LNCAP (cell line): Measurements from ENCODE around the gene SH3RF2.

Source experiments
- TF ChIP-seq, protein P1 (sequence below): fragments of 450-650 bp; IDR thresholded peaks from 2 replicates; pipeline ENCODE4 v1.5.1; 2017; ENCODE audit warnings: mild to moderate bottlenecking

Gene SH3RF2

DNA sequence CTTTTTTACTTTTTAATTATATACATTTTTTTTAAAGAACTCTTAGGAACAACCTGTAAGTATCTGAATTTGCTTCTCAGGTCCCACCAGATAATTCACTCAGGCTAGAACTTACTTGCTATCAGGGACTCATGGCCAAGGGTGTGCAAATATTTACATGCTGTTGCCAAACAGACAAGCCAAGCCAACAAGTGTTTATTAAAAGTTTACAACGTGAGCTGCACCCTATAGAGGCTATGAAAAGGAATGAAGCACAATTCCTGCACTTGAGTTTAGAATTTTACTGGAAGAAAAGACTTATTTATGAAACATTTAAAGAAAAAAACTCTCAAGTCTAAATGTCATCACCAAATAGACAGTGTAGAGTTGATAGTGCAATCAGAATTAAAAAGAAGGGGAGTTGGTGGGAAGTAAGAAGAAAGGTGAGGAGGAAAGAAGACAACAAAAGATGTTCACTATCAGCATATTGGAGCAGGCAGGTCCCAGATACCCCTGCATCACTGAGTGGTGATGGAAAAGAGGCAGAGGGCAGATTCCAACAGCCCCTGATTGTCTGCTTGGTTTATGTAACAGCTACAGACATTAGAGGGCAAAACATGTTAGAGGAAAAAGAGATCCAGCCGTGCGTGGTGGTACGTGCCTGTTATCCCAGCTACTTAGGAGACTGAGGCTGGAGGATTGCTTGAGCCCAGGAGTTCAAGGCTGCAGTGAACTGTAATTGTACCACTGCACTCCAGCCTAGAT lies 32.8 kb downstream of the SH3RF2 start:
- TF ChIP-seq, protein P1, sequence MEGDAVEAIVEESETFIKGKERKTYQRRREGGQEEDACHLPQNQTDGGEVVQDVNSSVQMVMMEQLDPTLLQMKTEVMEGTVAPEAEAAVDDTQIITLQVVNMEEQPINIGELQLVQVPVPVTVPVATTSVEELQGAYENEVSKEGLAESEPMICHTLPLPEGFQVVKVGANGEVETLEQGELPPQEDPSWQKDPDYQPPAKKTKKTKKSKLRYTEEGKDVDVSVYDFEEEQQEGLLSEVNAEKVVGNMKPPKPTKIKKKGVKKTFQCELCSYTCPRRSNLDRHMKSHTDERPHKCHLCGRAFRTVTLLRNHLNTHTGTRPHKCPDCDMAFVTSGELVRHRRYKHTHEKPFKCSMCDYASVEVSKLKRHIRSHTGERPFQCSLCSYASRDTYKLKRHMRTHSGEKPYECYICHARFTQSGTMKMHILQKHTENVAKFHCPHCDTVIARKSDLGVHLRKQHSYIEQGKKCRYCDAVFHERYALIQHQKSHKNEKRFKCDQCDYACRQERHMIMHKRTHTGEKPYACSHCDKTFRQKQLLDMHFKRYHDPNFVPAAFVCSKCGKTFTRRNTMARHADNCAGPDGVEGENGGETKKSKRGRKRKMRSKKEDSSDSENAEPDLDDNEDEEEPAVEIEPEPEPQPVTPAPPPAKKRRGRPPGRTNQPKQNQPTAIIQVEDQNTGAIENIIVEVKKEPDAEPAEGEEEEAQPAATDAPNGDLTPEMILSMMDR = no peak

DNA sequence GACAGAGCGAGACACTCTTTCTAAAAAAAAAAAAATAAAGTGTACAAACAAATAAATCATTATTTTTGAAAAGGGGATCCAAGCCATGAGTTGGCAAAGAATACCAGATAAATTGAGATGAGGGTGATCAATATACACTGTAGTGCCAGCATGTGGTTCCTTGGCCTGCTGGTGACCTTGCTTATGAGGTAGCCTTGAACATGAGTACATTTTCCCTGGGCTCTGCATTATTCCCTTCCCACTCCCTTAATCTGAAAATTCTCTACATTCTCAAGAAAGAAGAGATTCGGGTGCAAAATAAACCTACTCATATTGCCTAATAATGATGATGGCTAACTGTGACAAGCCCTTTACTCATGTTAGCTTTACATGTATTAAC lies 33.3 kb downstream of the SH3RF2 start:
- TF ChIP-seq, protein P1 = no peak

DNA sequence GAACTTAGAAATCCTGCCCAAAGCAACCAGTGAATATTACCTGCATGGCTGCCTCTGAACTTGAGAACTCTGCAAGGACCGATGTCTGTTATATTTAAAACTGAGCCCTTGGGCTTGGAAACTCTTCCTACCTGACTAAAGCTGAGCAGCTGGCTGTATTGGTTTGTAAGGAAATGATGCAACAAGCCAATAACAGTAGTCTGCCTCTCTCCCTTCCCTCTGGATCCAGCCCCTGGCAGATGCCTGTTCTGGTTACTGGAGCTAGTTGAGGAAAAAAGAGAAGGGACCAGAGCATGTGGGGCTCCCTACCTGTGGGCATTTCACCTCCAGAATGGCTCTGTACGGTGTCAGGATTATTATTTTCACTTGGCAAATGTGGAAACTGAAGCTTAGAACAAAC lies 34.7 kb downstream of the SH3RF2 start:
- TF ChIP-seq, protein P1 = no peak

DNA sequence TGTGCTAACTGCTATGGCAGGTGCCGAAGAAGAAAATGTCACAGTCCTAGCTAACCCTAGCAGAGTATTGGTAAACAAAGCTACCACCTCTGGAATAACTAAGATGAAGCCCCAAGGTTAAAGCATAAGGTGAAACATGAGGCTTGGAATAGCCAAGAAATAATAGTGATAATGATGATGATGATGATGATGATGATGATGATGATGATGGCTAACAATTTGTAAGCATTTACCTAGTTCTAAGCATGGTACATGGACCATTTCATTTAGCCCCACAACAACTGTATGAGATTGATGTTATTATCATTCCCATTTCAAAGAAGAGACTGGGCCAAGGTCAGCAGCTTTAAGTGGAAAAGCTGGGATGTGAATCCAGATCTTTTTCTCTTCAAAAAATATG lies 35.3 kb downstream of the SH3RF2 start:
- TF ChIP-seq, protein P1 = no peak

DNA sequence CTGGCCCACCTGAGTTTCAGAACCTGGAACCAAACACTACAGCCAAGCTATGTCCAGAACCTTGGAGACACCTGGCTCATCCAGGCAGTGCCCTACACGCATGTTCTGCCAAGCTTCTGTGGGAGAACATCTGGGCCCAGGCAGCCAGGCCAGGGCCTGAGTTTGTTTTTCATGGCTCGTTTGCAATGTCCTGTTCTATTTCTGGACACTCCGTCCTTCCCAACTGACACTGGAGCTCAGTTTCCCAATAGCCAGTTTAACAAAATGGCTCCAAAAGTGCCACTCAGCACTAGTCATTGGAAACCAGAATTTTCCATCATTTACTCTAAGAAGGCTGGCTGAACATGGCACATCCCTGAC lies 38.6 kb downstream of the SH3RF2 start:
- TF ChIP-seq, protein P1 = no peak

DNA sequence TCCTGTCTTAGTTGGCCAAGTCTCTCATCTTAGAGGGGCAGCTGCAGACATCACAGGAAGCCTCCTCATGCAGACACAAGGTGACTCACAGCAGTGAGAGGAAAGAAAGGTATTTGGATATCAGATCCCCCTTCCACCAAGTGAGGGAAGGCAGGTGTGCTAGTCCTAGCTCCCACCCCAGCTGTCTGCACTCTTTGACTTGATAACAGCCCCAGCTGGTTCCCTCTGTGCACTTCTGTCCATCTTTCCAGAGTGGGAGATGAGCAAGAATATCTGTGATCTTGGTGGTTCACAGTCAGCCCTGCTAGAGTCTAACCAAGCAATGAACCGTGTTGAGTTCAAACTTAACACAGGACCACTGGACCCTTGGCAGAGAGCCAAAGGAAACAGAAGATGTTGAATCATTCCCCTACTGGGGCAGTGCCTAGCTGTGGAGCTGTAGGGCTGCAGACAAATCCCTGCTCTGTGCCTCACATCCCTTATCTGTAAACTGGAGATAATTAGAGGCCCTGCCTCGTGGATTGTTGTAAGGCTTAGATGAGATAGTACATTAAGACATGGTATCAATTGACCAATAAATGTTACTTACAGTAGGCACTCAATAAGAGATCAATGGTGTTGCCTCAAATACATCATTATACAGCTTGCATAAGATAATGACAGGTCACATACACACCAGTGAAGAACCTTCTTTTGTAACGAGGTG lies 39.1 kb downstream of the SH3RF2 start:
- TF ChIP-seq, protein P1 = no peak

DNA sequence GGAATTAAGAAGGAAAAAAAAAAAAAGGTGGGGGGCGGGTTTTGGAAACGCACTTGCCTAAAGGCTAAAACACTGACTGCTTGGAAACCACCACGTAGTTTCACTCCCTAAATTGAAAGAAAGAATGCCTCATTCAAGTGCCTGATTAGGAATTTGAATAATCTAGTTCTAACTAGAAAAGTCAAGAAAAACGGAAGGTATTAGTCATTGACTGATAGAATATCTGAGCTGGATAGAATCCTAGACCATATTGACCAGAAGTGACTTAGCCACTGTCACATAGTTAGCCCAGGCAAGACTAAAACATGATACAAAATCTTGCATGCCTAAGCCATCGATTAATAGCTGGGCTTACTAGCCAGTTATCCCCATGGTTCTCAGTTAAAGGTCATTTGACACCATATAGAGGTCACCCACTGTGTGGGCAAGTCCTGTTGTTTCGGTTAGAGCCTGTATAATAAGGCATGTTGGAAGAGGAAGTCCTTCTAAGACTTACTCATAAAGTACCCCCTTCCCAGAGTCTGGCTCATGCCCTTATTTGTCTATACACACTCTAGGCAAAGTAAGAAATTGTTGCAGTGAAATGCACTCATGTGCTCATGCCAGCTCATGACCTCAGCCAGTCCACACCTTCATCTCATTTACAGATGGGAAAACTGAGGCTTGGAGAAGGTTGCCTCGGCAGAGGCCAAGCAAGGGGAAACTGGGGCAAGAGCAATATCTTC lies 40.2 kb downstream of the SH3RF2 start:
- TF ChIP-seq, protein P1 = no peak
